Measurements from ENCODE around the gene FOXC2.
A peak's percentile ranks its signal among the peaks of the same experiment; 100 is the strongest.
"Not testable (repeated sequence)": the region's sequence is repeated elsewhere in the genome, so short reads cannot be mapped to it uniquely, and the experiment has no call there.

The FOXC2 gene

DNA sequence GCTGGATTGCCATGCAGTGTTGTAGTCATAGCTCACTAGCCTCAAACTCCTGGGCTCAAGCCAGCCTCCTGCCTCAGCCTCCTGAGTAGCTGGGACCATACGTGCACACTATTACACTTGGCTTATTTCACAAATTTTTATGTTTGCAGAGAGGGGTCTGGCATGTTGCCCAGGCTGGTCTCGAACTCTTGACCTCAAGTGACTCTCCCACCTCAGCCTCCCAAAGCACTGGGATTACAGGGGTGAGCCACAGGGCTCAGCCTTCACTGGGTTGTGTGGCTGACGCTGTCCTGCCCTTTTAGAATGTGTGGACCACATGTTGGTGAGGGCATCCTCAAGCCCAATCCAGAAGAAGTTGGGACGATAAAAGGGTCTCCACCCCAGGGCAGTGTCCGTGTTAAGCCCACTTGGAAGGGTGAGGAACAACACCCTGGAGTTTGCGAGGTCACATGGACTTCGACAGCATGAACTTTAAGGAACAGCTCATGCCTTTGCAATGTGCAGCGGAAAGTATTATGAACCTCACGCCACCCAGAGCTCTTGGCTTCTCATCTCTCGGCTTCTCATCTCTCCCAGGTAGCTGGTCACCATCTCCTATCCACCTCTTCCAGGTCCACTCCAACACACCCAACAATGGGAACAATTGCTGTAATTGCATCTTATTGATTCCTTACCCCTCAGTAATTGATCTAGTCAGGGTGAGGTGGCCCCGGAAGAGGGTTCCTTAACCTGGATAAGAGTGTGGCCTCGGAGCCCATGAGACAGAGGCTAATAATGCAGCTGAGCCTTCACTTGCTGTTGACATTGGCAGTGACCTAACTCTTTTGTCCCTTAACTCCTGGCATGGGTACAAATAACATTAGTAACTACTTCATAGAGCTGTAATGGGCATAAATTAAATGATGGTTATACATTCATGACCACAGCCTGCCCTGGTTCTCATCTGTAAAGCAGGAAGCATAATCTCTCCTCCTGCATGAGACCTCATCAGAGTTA, 18.4 kb downstream of the FOXC2 start:
- DNase-seq (ENCODE audit: extremely low read depth in 1 of 2, low read depth in 1 of 2), result no peak

DNA sequence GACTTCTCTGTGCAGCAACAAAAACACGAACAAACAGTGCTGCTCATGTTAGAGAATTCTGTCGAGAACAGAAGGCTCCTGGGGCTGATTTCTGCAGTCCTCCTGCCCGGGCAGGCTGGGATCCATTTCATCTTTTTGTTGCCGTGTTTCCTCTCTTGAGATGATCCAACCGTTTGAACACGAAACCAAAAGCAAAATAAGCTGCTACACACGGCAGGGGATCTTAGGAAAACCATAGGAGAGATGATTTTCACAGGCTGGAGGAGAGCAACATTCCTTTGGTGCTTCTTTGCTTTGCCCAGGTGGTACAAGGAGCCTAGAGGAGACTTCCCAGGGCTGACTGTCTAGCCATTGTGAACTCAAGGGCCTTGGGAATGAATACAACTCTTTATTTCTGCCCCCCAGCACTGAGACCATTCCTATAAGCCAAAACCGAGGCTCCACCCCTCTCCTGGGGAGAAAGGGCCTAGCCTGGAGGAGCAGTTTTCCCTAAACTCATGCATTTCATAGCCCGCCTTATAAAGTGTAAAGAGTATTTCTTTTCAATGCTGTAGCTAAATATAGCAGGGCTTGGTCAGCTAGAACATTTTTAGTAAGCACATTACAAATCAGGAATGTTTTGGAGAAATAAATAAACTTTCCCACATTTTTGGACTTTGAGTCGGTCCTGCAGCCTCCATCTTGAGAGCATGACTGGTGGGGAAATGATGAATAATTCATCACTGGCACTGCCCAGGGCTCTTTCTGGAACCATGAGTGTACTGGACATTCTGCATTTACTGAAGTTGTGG, 19.4 kb downstream of the FOXC2 start:
- no peak for DNase-seq (ENCODE audit: extremely low read depth in 1 of 2, low read depth in 1 of 2)

DNA sequence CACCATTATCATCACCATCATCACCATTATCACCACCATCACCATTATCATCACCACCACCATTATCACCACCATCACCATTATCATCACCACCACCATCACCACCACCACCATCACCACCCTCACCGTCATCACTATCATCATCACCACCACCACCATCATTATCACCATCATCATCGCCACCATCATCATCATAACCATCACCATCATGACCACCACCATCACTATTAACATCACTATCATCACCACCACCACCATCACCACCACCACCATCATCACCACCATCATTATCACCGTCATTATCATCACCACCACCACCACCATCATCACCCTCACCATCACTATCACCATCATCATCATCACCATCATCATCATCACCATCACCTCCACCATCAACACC, 20.9 kb downstream of the FOXC2 start:
- DNase-seq (ENCODE audit: extremely low read depth in 1 of 2, low read depth in 1 of 2), result no peak

DNA sequence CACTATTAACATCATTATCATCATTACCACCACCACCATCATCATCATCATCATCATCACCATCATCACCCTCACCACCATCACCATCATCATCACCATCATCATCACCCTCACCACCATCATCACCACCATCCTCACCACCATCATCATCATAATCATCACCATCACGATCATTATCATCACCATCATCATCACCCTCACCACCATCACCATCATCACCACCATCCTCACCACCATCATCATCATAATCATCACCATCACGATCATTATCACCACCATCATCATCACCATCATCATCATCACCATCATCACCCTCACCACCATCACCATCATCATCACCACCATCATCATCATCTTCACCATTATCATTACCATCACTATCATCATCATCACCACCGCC, 21.3 kb downstream of the FOXC2 start:
- DNase-seq (ENCODE audit: extremely low read depth in 1 of 2, low read depth in 1 of 2), result not testable (repeated sequence)

DNA sequence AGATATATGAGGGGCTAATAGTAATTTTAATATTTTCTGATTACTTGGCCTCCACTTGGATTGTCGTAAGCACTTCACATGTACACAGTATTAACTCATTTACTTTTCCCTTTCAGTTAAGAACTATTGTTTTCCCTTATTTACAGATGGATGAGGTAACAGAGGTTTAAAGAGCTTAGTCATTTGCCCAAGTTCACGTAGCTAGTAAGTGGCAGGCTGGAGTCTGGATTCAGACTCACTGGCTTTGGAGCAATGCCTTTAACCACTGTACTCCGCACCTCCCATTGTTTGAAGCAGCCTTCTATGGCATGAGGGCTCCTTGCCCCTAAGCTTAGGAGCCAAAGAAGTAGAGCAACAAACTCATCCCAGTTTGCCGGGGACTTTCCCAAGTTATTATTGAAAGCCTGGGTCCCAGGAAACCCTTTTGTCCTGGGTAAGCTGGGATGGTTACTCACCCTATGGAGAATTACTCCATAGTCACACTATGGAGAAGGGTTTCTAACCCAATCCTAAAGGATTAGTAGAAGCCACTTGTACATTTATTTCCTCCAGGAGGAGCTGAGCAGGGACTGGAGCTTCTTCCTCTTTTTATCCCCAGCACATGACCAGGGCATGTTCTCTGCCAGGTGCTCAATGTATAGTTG, 24.0 kb downstream of the FOXC2 start:
- no peak for DNase-seq (ENCODE audit: extremely low read depth in 1 of 2, low read depth in 1 of 2)

DNA sequence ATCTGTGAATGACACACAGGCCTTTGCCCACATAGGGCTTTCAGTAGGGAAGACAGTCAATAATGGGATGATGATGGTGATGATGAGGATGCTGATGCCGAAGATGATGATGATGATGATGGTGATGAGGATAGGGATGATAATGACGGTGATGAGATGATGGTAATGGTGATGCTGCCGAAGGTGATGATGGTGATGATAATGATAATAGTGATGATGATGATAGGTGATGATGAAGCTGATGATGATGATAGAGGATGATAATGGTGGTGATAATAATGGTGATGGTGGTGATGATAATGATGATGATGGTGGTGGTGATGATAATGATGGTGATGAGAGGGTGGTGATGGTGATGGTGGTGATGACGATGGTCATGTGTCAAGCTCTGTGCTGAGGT, 24.6 kb downstream of the FOXC2 start:
- DNase-seq (ENCODE audit: extremely low read depth in 1 of 2, low read depth in 1 of 2), result no peak

DNA sequence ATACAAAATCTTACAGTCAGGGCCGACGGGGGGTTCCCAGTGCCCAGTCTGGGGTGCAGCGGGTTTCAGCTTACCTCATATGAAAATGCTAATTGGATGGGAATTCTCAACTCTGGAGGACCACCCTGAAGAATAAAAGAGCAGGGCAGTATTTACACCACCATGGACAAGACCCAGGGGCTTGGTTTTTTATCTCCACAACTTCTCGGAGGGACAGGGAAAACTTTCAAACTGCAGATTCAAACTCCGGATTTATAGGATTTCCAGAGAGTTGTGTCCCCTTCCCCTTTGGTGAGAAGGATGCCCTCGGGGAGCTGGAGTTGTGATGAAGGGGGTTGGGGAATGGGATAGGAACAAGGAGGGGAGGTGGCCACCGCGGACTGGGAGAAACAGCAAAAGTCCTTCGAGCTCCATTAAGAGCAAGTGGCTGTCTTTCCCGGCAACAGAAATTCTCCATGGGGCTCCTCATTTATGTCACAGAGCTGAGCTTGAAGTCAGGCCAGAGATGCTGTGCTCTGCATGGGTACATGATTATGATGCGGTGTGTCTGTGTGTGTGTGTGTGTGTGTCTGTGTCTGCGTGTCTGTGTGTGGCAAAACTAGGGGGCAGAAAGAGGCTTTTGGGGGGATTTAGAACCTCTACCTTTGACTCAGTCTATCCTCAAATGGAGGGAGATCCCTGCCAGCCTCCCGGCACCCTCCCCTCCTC, 27.4 kb downstream of the FOXC2 start:
- DNase-seq (ENCODE audit: extremely low read depth in 1 of 2, low read depth in 1 of 2), result no peak

DNA sequence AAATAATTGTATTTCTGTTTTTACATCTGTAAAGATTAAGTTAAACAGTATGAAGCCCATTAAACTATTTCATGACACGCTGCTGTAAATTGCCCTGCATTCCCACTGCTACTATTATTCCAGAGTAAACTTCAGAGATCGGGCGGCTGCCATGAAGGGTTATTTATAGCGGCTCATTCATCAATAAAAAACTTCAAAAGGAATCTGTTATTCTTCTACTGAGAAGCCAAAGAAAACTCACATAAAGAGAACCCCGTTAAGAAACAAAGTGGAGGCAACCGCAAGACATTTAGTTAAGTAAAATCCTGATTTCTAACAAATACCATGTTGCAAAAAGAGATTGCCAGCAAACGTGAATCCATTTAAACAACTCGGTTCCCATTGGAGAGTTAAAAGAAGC, 28.1 kb downstream of the FOXC2 start:
- DNase-seq (ENCODE audit: extremely low read depth in 1 of 2, low read depth in 1 of 2), result no peak

DNA sequence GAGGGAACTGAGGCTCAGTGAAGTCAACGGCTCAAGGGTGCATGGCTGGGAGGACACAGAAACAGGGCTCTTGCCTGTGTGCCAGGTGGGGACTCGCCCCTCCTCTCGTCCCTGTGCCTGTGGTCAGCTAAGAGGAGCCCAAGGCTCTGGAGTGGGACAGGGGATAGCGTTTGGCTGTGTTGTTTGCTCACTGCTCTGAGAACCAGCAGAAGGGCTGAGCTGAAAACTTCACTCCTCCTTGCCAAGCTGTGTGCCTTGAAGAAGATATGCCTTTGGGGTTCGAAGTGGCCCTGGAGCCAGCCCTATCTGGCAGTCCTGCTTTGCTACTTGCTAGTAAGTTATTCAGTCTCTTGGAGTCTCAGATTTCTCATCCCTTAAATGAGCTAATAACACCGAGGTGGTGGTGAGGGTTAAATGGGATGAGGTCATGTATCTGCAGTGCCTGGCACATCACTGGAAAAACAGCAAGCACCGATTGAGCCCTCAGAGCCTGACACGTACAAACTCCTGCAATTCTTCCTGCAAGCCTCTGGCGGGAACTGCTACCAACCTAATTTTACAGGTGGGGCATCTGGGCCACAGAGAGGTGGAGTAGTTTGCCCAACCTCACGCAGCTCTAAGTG, 29.5 kb downstream of the FOXC2 start:
- DNase-seq (ENCODE audit: extremely low read depth in 1 of 2, low read depth in 1 of 2), result no peak

DNA sequence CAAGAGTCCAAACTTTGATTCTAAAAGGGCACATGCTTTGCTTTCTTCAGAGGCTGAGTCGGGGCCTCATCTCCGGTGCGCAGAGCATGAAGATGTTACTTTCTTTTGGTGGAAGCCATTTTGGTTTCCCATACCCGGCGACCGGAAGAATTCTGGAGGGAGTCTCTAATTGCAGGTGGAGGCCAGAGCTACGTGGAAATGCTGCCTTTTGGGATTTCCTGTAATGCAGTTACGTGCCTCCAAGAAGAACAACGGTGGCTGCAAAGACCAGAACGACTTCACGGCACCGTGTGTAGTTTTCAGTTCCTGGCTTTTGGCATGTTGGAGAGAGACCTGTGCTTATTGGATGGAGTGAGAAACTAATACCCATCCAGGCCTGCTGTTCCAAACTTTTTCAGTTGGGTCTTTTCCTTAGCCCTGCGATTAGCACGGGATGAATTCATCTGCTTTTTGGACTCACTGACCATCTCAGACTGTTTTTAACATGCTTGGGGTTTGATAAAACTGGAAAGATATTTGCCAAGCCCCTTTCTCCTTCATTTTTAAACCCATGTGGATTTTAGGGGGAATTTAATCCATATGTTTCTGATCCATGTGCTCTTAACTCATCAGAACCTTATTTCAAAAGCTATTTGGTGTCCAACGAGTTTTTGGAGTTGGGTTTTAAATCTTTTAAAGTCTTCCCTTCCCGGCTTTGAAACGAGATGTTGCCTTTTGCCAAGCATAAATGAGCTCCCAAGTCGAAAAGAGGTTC, 30.7 kb downstream of the FOXC2 start:
- DNase-seq (ENCODE audit: extremely low read depth in 1 of 2, low read depth in 1 of 2), result no peak

DNA sequence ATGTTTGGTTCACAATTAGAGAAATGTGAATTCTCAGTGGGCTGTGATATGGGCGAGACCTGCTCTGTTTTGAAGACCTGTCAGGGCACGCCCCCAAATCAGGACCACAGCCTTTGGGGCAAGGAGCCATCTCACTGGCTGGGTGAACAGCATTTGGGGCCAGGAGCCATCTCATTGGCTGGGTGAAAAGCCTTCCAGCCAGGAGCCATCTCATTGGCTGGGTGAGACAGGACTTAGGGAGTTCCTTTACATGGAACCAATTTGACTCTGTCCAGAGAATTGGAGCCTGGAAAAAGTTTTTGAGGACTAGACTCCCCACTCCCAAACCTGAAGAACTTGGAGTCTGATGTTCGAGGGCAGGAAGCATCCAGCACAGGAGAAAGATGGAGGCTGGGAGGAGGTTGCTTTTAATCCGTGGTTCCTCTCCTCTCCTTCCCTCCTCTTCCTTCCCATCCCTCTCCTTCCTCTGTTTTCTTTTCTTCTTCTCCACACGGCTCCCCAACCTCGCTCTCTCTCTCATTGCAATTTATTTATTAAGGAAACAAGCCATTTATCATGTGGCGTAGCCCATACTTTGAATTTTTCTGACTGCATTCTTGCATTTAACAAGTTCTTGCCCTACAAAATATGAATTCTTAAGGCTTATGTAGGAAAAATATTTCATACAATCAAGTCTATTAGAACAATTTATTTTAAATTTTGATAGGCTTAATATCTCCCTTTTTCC, 31.4 kb downstream of the FOXC2 start:
- DNase-seq (ENCODE audit: extremely low read depth in 1 of 2, low read depth in 1 of 2), result no peak

DNA sequence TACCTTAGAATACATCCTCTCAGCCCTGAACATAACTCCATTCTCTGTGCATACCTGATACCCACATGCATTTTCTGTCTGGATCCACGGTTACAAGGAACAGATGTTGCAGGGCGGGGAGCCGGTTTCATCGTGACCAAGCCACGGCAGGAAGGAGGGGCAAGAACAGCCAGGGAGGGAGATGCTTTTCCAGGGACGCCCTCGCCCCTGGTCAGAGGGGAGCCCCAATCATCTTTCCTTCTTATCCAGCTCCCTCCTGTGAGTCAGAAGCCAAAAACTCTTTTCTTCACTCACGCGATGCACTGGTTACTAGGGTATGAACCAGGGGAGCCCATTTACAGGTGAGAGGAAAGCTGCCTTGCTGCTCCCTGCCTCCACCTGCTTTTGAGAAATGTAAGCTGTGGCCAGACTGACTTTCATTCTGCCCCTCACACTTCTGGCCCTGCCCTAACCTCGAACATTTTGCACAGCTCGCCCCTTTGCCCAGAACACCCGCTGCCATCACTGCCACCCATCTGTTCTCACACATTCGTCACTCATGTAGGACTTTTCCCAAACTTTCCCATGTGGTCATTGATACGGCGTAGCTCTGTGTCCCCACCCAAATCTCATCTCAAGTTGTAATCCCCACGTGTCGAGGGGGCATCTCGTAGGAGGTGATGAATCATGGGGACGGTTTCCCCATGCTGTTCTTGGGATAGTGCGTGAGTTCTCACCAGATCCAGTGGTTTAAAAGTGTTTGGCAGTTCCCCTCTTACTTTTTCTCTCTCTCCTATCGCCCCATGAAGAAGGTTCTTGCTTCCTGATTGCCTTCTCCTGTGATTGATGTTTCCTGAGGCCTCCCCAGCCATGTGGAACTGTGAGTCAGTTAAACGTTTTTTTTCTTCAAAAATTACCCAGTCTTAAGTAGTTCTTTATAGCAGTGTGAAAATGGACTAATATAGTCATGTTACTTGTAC, 32.3 kb downstream of the FOXC2 start:
- no peak for DNase-seq (ENCODE audit: extremely low read depth in 1 of 2, low read depth in 1 of 2)

DNA sequence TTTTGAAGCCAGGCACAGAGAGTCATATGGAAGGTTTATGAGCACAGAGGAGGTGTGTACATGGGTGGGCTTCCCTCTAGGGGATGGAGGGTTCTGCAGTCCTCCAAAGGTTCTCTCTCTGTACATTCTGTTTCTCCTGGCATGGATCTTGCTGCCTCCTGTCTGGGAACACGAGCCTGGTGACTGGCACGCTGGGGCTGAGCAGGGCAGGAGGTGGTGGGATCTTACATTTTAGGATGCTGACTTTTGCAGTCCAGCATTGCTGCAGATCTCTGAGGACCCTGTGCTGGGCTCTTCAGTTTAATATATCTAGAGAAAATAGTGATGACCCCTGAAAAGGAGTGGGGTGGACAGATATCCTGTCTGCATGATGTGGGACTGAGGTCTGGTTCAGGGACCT, 34.7 kb downstream of the FOXC2 start:
- no peak for DNase-seq (ENCODE audit: extremely low read depth in 1 of 2, low read depth in 1 of 2)

DNA sequence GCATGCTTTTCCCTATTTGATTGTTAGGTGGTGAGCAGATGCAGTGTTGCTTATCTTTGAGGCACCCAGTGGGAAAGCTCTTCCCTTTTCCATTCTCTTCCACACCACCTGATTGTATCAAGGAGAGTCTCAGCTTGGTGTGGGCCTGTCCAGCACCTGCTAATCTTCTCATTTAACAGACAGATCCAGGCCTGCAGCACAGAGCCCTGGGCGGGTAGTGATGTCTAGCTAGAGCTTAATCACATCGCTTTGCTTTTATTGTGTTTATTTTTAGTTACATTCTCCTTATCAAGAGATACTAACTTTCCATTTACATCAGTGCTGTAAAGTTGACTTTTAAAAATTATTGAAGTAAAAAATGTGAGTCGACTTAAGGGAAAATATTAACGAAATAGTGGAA, 35.9 kb downstream of the FOXC2 start:
- DNase-seq (ENCODE audit: extremely low read depth in 1 of 2, low read depth in 1 of 2), result no peak

DNA sequence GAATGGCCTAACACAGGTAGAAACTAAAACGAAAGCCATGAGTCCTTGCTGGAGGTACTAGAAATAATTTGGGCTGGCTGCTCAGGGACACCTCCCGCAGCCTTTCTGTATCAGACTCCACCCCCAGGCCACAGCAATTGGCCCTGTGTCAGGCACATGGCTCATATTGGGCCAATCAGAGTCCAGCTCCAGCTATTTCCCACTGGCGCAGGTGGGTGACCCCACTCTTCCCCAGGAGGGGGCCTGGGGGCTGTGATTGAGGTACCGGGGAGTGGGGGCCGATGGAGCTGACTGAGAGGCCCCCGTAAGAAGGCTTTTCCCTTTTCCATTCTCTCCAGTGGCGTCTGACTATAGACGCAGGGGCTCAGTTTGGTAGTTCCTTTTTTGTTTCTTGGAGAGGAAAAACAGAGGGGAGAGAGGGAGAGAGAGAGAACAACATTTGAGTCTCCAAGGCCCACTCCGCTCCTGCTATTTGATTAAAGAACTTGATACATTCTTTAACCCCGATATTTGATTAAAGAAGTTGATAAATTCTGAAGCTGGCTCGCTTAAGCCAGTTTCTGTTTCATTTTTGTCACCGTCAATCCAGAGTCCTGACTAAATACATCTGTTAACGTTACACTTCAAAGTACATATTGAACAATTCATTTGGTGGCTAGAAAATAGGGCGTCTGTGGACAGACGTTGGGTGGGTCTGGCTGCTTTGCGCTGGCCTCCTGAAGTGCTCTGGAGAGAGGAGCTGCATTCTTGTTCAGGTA, 38.0 kb downstream of the FOXC2 start:
- DNase-seq (ENCODE audit: extremely low read depth in 1 of 2, low read depth in 1 of 2), result peak in 1 of 2 donors; percentile 22

DNA sequence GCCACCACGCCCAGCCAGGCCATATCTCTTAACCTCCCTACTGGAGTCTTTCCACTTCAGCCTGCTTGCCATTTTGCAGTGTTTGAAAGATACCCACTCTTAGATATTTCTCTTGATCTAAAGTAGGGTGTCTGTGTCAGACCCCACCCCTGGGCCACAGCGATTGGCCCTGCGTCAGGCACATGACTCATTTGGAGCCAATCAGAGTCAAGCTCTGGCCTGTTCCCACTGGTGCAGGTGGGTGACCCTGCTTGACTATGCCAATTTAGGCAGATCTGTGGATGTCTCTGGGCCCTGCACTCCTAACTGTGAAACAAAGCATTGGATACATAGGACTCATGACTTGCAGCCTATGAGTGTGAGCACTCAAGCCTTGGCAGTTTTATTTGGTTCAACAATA, 39.3 kb downstream of the FOXC2 start:
- DNase-seq (ENCODE audit: extremely low read depth in 1 of 2, low read depth in 1 of 2), result no peak

DNA sequence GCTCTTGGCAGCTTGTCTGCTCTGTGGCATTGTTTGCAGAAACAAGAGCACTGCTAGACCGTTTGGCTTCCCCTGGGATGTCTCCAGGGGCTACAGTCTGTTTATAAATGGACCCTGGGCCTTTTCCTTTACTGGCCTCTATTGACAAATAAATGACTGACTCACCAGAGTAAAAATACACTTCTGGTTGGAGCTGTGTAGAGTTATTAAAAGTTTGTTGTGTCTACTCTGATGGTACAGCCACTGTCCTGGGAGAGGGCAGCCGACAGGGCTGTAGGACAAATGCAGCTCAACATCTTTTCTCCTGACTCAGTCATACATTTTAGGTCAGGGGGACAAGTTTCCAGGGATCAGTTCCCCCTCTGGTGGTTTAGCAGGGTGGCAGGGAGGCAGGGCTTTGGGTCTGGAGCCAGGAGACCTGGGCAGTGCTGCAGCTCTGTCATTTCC, 41.7 kb downstream of the FOXC2 start:
- no peak for DNase-seq (ENCODE audit: extremely low read depth in 1 of 2, low read depth in 1 of 2)
